HUES48 (cell line): ENCODE data around the gene ALDH1A3.

ENCODE experiments used
- H3K27ac ChIP-seq: one replicate; pipeline ENCODE4 v1.7.0; 2013; ENCODE audit warnings: low read depth, low read length, inconsistent platforms
- H3K27me3 ChIP-seq: 2 replicates; pipeline ENCODE4 v1.6.1; 2013; ENCODE audit warnings: mild to moderate bottlenecking, low read length; ENCODE audit not compliant: control insufficient read depth, insufficient read depth
- H3K36me3 ChIP-seq: 2 replicates; pipeline ENCODE4 v1.6.1; 2013; ENCODE audit warnings: low read length; ENCODE audit not compliant: control insufficient read depth, insufficient read depth
- H3K4me1 ChIP-seq: 2 replicates; pipeline ENCODE4 v1.6.1; 2013; ENCODE audit warnings: mild to moderate bottlenecking, low read length; ENCODE audit not compliant: control insufficient read depth, insufficient read depth
- H3K4me3 ChIP-seq: 2 replicates; pipeline ENCODE4 v1.5.1; 2013; ENCODE audit warnings: mild to moderate bottlenecking, low read depth, low read length
- H3K9ac ChIP-seq: 2 replicates; pipeline ENCODE4 v1.6.1; 2013; ENCODE audit warnings: mild to moderate bottlenecking, low read depth, low read length, moderate library complexity
- H3K9me3 ChIP-seq: 2 replicates; pipeline ENCODE4 v1.6.1; 2013; ENCODE audit warnings: low read length; ENCODE audit not compliant: control insufficient read depth, insufficient read depth

ALDH1A3 gene

GRCh38 chr15:100860829-100861510, 18.7 kb upstream of the ALDH1A3 start:
- no peaks in the 10 kb centered on the region for H3K36me3 ChIP-seq
- H3K4me3 ChIP-seq: no peak overlapping the region
- H3K9ac ChIP-seq: no peak overlapping the region
- no peak overlapping the region for H3K27ac ChIP-seq
- H3K4me1 ChIP-seq: 0 out of 2 replicates have a peak, but pooled peaks cover 3% of the 10 kb centered on the region
- no peaks in the 10 kb centered on the region for H3K27me3 ChIP-seq
- H3K9me3 ChIP-seq: peaks cover 4% of the 10 kb centered on the region; the same call in 1 of the 2 replicates

- Histone ChIP-seq H3K27ac (no peak overlapping the region), H3K36me3 (no peaks in the 10 kb centered on the region), H3K4me1 (0 out of 2 replicates have a peak, but pooled peaks cover 3% of the 10 kb centered on the region), H3K4me3 (no peak overlapping the region), H3K27me3 (no peaks in the 10 kb centered on the region), H3K9me3 (peaks cover 4% of the 10 kb centered on the region; the same call in 1 of the 2 replicates), H3K9ac (no peak overlapping the region)
These were observed 18.1 kb upstream of the ALDH1A3 start for GRCh38 chr15:100861511-100861991.

- no peak overlapping the region for H3K27ac ChIP-seq
- H3K36me3 ChIP-seq: no peaks in the 10 kb centered on the region
- no peak overlapping the region for H3K4me3 ChIP-seq
- H3K9ac ChIP-seq: no peak overlapping the region
- no peaks in the 10 kb centered on the region for H3K27me3 ChIP-seq
- peaks cover 4% of the 10 kb centered on the region; the same call in 1 of the 2 replicates for H3K9me3 ChIP-seq
- H3K4me1 ChIP-seq: 0 out of 2 replicates have a peak, but pooled peaks cover 3% of the 10 kb centered on the region
These were observed 17.5 kb upstream of the ALDH1A3 start for GRCh38 chr15:100862162-100862561.

GRCh38 chr15:100863075-100863795, 16.4 kb upstream of the ALDH1A3 start:
- Histone ChIP-seq H3K4me3 (no peak overlapping the region), H3K9ac (no peak overlapping the region), H3K27ac (no peak overlapping the region), H3K4me1 (0 out of 2 replicates have a peak, but pooled peaks cover 3% of the 10 kb centered on the region), H3K27me3 (no peaks in the 10 kb centered on the region), H3K9me3 (peaks cover 4% of the 10 kb centered on the region; the same call in 1 of the 2 replicates), H3K36me3 (no peaks in the 10 kb centered on the region)

- peaks cover 4% of the 10 kb centered on the region; the same call in 1 of the 2 replicates for H3K9me3 ChIP-seq
- H3K36me3 ChIP-seq: no peaks in the 10 kb centered on the region
- H3K27me3 ChIP-seq: no peaks in the 10 kb centered on the region
- H3K4me1 ChIP-seq: 0 out of 2 replicates have a peak, but pooled peaks cover 3% of the 10 kb centered on the region
- H3K27ac ChIP-seq: no peak overlapping the region
- H3K4me3 ChIP-seq: no peak overlapping the region
- H3K9ac ChIP-seq: no peak overlapping the region
These were observed 15.8 kb upstream of the ALDH1A3 start for GRCh38 chr15:100863796-100864267.

- no peaks in the 10 kb centered on the region for H3K9me3 ChIP-seq
- no peak overlapping the region for H3K9ac ChIP-seq
- H3K36me3 ChIP-seq: no peaks in the 10 kb centered on the region
These were observed 13.0 kb upstream of the ALDH1A3 start for GRCh38 chr15:100866386-100867330.

GRCh38 chr15:100867433-100867832, 12.2 kb upstream of the ALDH1A3 start:
- Histone ChIP-seq H3K9me3 (no peaks in the 10 kb centered on the region), H3K9ac (no peak overlapping the region), H3K4me1 (0 out of 2 replicates have a peak, but pooled peaks cover 3% of the 10 kb centered on the region), H3K27ac (no peak overlapping the region), H3K27me3 (no peaks in the 10 kb centered on the region), H3K36me3 (no peaks in the 10 kb centered on the region), H3K4me3 (no peak overlapping the region)

More at GRCh38 chr15:100866386-100867330, 13.0 kb upstream of the ALDH1A3 start:
- Histone ChIP-seq H3K4me3 (no peak overlapping the region), H3K27me3 (no peaks in the 10 kb centered on the region), H3K27ac (no peak overlapping the region), H3K4me1 (0 out of 2 replicates have a peak, but pooled peaks cover 3% of the 10 kb centered on the region)

GRCh38 chr15:100869151-100869999, 10.3 kb upstream of the ALDH1A3 start:
- no peaks in the 10 kb centered on the region for H3K27me3 ChIP-seq

GRCh38 chr15:100873029-100873677, 6.5 kb upstream of the ALDH1A3 start:
- Histone ChIP-seq H3K27me3 (peaks cover 17% of the 10 kb centered on the region), H3K9ac (no peak overlapping the region), H3K27ac (no peak overlapping the region), H3K4me1 (peaks cover 2% of the 10 kb centered on the region; the same call in 1 of the 2 replicates), H3K36me3 (no peaks in the 10 kb centered on the region), H3K9me3 (no peaks in the 10 kb centered on the region), H3K4me3 (no peak overlapping the region)

More at GRCh38 chr15:100869151-100869999, 10.3 kb upstream of the ALDH1A3 start:
- Histone ChIP-seq H3K36me3 (no peaks in the 10 kb centered on the region), H3K4me3 (no peak overlapping the region), H3K9ac (no peak overlapping the region), H3K9me3 (no peaks in the 10 kb centered on the region), H3K27ac (no peak overlapping the region), H3K4me1 (0 out of 2 replicates have a peak, but pooled peaks cover under 1% of the 10 kb centered on the region)
